ENCODE results near the gene GMDS.
"Not testable (repeated sequence)": the region's sequence is repeated elsewhere in the genome, so short reads cannot be mapped to it uniquely, and the experiment has no call there.

GMDS gene

GRCh38 chr6:1758076-1758679 lies 487.2 kb downstream of the GMDS start:
- no peak for DNase-seq (ENCODE audit: low read depth in 1 of 2, low spot score in 1 of 2)

- DNase-seq (ENCODE audit: low read depth in 1 of 2, low spot score in 1 of 2), result no peak
Observed at GRCh38 chr6:1757131-1757530, 488.3 kb downstream of the GMDS start.

DNA sequence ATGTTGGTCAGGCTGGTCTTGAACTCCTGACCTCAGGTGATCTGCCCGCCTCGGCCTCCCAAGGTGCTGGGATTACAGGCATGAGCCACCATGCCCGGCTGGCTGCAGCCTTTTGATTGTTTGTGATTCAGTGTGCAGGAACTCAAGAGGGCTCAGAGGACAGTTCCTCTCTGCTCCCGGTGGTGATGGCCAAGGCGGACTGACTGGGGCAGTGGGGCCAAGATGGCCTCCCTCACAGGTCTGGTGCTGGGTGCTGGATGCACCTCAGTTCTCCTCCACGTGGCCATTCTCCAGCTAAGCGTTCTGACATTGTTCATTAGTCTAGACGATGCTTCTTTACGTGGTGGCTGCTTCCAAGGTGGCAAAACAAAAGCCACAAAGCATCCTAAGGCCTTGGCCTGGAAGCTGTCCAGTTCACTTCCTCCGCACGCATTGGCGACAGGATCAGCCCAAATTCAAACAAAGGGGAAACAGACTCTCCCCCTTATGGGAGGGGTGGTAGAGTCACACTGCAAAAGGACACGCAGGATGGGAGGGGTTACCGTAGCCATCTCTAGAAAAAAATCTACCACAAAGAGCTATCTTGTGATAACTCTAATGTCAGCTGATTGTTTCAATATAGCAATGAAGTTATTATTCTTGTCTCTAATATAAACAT lies 488.8 kb downstream of the GMDS start:
- DNase-seq (ENCODE audit: low read depth in 1 of 2, low spot score in 1 of 2), result no peak

DNA sequence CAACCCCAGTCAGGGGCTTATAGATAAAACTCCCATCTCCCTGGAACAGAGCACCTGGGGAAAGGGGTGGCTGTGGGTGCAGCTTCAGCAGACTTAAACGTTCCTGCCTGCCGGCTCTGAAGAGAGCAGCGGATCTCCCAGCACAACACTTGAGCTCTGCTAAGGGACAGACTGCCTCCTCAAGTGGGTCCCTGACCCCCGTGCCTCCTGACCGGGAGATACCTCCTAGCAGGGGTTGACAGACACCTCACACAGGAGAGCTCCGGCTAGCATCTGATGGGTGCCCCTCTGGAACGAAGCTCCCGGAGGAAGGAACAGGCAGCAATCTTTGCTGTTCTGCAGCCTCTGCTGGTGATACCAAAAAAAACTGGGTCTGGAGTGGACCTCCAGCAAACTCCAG lies 494.3 kb downstream of the GMDS start:
- DNase-seq (ENCODE audit: low read depth in 1 of 2, low spot score in 1 of 2), result not testable (repeated sequence)

DNA sequence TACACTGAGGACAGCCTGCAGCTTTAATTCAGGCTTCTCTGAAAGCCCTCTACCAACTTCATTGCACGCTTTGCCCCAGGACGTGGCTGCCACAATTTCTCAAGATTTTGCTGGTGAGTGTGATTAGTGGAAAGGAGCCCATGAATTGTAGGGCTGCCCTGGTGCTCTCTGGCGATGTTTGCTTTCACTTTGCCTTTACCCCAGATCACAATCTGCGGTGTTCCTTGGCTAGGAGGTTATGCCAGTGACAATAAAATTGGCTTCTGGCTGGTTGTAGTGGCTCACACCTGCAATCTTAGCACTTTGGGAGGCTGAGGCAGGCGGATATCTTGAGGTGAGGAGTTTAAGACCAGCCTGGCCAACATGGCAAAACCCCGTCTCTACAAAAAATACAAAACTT lies 496.4 kb downstream of the GMDS start:
- no peak for DNase-seq (ENCODE audit: low read depth in 1 of 2, low spot score in 1 of 2)

DNA sequence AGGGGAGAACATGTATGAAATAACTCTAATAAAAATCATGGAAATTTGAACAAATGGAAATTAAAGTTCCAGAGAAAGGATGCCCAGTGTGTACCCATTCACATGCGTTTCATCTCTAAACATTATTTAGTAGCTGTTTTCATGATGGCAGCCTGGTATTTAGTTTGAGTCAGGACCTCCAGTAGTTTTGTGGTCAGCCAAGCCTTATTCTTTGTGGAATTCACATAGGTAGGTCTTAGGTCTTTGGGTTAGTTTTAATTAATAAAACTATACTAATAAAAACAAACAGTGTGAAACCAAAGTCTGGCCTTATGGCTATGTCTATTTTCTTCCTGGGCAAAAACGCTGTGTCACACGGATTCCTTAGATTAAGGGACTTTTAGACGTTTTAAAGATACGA lies 497.9 kb downstream of the GMDS start:
- no peak for DNase-seq (ENCODE audit: low read depth in 1 of 2, low spot score in 1 of 2)

DNA sequence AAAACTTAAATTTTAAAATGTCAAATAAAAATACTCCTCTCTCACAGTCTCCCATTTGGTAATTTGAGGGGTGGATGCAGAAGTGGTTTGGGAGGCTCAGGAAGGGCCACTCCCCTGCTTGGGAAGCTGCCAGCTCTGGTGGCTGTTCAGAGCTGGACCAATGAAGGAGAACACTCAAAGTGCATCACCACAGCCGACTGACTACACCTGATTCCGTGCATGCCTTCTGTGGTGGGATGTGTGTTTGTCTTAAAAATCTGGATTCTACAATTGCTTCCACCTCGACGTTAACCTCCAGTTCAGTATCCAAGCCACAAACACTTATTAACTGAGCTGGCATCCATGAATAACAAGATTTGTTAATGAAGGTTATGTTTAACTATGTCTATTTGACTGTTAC lies 498.4 kb downstream of the GMDS start:
- DNase-seq (ENCODE audit: low read depth in 1 of 2, low spot score in 1 of 2), result no peak

DNA sequence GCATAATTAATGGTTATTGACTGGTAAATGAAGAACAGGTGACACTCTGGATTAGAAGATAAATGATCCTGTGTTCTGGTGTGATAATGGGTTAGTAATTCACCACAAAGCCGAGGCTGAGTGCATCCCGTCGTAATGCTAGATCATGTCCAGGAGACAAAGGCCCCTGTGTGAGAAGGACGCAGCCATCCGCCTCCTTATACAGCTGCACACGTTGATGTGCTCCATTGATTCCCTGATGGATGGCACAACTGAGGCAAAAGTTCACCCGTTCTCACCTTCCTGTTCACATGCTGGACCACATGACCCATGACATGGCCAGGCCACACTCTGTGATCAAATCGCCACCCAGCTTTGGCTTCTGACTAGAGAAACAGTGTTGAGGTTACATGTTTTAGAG lies 499.6 kb downstream of the GMDS start:
- no peak for DNase-seq (ENCODE audit: low read depth in 1 of 2, low spot score in 1 of 2)

DNA sequence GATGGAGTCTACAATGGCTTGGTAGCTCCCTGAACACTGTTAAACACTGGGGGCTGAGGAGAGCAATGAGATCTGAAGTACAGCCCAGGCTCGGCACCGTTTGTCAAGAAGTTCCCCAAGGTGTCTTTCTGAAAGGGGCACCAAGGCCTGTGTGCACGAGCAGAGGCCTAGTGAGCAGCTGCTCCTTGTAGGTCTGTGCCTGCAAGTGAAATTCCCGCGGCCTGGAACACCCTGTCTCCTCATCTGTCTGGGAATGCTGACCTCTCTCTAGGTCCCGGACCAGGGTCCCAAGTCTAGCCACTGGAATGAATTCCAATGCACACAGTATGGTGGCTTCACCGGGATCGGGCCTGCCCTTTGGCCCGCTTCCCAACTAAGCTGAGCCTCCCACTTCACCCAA lies 500.9 kb downstream of the GMDS start:
- no peak for DNase-seq (ENCODE audit: low read depth in 1 of 2, low spot score in 1 of 2)

GRCh38 chr6:1739680-1740079 lies 505.7 kb downstream of the GMDS start:
- no peak for DNase-seq (ENCODE audit: low read depth in 1 of 2, low spot score in 1 of 2)

DNA sequence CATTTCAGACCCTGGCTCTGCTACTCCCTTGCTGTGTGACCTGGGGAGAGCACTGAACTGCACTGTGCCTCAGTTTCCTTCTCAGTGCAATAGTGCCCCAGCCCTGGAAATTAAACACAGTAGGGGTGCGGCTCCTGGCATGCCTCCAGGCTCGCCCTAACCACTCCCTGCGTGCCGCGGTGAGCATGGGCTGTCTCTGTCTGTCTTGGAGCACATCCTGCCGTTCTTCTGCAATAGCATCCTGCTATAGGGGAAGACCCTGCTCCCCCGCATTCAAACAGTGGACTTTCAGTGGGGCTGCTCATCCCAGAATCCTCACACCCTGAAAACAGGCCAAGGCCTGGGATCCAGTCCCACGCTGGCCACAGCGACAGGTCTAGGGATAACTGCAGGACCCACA lies 506.2 kb downstream of the GMDS start:
- no peak for DNase-seq (ENCODE audit: low read depth in 1 of 2, low spot score in 1 of 2)

GRCh38 chr6:1738558-1739081 lies 506.8 kb downstream of the GMDS start:
- DNase-seq (ENCODE audit: low read depth in 1 of 2, low spot score in 1 of 2), result no peak

- no peak for DNase-seq (ENCODE audit: low read depth in 1 of 2, low spot score in 1 of 2)
Observed at GRCh38 chr6:1737463-1738311, 507.7 kb downstream of the GMDS start.

- DNase-seq (ENCODE audit: low read depth in 1 of 2, low spot score in 1 of 2), result no peak
Observed at GRCh38 chr6:1736346-1737105, 508.9 kb downstream of the GMDS start.

DNA sequence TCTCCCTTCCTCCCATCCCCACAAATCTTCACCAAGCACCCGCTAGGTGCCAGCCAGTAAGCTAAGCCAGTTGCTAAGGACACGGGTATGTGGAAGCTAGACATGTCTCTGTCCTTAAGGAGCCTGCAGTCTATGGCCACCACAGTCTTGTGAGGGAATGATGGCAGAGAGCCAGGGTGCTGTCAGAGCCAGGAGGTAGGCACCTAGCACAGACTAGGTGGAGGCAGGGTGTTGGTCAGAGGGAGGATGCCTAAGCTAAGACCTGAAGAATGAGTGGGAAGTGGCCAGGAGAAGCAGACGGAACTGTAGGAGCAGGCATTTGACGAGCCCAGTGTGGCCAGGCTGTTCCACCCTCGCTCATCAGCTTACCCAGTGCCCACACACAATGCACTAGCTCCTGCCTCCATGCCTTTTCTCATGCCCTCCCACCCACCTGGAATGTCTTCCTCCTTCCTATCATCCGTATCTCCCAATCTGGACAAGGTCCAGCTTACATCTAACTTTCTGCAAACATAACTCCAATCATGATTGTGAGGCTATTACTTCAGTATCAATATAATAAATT lies 510.1 kb downstream of the GMDS start:
- no peak for DNase-seq (ENCODE audit: low read depth in 1 of 2, low spot score in 1 of 2)

DNA sequence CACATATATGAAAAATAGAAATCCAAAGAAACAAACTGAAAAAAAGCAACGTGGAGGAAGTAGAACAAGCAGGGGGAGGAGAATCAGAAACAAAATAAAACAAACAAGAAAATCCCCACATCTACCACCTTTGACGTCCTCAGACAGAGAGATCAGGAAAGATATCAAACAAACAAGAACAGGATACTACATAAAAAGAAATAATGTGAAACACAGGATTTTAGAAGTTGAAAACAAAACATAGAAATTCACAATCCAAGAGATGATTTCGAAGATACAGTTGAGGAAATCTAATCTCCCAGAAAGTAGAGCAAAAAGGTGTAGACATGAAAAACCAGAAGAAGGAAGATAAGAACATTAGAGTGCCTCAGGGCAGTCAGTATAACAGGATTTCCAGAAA lies 514.5 kb downstream of the GMDS start:
- DNase-seq (ENCODE audit: low read depth in 1 of 2, low spot score in 1 of 2), result no peak

DNA sequence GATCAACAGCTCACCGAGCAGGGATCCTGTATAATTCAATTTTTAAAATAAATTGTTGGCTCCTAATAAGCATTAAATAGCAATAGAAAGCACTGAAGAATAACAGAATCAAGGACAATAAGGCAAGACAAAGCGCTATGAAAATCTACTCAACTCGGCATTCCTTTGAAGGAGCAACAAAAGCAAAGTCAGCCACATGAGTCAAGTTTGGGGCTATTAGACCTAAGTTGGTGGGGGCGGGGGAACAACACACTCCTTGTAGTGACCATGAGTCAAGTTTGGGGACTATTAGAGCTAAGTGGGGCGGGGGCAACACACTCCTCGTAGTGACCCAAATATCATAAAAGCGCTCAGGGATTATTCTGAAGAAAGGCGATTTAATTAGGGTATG lies 515.7 kb downstream of the GMDS start:
- no peak for DNase-seq (ENCODE audit: low read depth in 1 of 2, low spot score in 1 of 2)

DNA sequence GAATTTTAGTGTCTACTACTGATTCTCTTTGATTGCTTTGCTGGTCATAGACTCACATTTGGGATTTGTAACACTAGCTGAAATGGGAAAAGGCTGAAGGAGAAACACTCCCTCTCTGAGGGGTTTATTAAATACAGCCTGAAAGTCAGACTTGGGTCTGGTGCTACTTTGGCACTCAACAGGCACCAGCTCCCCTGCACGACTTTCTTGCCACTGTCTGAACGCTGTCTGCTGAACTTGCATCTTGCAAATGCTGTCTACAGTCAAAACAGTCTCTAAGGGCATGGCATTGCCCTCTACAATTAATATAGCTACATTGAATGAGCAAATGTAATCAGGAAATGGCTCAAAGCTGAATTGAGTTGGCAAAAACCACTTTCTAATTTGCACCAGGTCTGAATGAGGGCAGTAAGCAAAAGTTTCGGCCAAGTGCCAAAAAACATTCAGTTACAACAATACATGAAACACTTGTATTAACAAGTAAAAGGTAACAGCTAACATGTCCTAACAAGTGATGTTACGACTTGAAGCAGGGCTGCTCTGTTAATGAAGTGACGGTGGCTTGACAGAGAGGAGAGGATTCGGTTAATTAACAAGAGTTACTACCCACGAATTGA lies 516.2 kb downstream of the GMDS start:
- DNase-seq (ENCODE audit: low read depth in 1 of 2, low spot score in 1 of 2), result no peak

DNA sequence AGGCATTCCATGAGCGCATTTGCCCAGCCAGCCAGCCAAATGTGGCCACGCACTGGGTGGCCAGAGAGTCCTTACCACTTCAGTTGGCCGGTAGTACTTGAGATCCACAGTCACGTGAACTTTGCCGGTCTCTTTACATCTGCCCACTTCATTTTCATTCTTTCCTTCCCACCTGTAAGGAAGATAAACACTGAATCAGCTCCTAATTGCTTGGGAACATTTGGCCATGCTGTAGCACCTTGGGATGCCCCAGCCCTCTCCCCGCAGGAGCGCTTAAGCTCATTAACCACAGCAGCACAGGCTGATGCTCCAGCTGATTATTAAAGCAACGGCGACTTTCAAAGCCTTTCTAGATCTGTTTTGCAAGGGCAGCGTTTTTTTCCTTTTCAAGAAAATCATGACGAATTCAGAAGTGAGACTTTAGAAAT lies 519.0 kb downstream of the GMDS start:
- no peak for DNase-seq (ENCODE audit: low read depth in 1 of 2, low spot score in 1 of 2)

DNA sequence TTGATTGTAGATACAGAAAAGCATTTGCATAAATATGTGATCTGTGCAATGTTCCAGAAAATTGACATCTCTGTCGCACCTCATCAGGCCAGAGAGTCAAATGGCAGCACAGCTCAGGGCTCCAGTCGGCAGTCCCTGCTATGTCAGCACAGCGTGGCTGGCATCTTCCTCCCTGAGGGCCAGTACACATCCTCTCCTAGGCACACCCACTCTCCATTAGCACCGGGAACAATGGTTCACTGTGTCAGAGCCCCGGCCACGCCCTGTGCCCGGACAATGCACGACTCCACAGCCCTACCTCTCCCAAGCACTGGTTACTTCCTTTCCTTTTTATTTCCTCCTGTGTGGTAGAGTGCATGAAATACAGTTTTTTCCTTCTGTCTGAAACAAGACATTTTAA lies 520.8 kb downstream of the GMDS start:
- no peak for DNase-seq (ENCODE audit: low read depth in 1 of 2, low spot score in 1 of 2)

GRCh38 chr6:1724124-1724523 lies 521.3 kb downstream of the GMDS start:
- no peak for DNase-seq (ENCODE audit: low read depth in 1 of 2, low spot score in 1 of 2)
